Measurements from ENCODE around the gene DNM3.

Gene DNM3

GRCh38 chr1:171931752-171932151 lies 90.5 kb downstream of the DNM3 start:
- DNase-seq, result no peak

- no peak for DNase-seq
Measured at GRCh38 chr1:171934664-171935063, 93.4 kb downstream of the DNM3 start.

- no peak for DNase-seq
Measured at GRCh38 chr1:171935086-171935485, 93.8 kb downstream of the DNM3 start.

DNA sequence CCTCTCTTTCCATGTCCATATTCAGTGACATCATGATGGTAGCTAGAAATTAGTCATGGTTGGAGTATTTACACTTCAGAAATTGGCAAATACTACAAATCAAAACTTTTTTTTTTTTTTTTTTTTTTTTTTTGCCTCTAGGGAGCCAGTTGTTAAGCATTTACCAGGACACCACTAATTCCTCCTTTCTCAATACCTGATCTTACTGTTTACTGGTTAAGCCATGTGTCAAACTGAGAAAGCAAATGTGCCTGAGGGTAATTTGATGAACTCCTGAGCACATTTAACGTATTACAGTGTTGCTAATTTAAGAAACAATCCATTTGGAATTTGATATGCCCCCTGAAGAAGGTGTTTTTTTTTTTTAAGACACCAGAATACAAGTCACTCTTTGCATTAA lies 94.4 kb downstream of the DNM3 start:
- DNase-seq, result no peak

DNA sequence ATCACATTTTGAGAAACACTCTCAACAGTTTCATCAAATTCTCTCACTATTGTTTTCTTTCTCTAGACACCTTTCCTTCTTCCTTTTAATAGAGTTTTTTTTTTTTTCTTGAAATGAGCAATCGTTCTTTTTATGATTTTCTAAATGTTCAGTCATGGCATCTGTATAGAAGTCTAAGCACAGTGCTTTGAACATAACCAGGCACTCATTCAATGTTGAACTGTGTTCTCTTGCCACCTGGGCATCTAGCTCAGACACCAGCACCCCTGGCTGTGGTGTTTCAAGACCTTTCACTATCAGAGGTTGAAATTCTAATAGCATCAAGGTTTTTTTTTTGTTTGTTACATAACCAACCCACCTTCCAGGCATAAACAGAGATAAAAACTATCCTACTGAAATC lies 96.6 kb downstream of the DNM3 start:
- no peak for DNase-seq

DNA sequence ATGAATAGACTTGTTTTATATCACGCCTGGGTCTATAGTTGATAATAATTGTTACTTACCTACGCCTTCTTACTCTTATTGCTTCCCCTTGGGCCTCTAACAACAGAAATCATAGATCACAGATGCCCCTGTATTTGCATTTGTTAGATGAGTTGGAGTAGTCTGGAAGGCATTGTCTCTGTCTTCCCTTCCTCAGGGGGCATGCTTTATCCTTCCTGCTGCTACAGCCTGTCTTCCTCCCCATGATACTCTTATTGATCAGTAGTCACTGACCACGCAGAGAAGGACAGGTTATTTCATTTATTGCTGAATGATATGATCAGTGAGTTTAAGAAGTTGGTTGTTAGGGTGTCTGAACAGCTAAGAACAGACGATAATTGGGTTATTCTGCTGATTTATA lies 98.4 kb downstream of the DNM3 start:
- DNase-seq, result no peak

DNA sequence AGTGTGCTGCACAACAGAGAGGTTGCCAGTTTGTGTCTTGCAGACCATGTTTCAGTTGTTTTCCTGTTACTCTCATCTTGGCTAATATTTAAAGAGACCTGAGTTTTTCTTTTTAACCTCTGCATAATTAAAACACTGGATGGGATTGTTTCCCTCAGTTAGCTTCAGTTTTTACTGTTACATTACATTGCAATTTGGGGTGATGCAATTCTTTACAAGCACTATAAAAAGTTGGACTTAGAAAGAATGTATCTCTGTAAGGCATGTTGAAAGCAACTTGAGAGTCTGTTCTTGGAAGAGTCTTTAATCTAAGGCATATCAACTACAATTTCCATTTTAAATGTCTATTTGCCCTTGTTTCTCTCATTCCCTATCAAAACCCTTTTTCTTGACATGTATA lies 99.1 kb downstream of the DNM3 start:
- DNase-seq, result no peak

- DNase-seq, result no peak
Measured at GRCh38 chr1:171941920-171942319, 100.6 kb downstream of the DNM3 start.

DNA sequence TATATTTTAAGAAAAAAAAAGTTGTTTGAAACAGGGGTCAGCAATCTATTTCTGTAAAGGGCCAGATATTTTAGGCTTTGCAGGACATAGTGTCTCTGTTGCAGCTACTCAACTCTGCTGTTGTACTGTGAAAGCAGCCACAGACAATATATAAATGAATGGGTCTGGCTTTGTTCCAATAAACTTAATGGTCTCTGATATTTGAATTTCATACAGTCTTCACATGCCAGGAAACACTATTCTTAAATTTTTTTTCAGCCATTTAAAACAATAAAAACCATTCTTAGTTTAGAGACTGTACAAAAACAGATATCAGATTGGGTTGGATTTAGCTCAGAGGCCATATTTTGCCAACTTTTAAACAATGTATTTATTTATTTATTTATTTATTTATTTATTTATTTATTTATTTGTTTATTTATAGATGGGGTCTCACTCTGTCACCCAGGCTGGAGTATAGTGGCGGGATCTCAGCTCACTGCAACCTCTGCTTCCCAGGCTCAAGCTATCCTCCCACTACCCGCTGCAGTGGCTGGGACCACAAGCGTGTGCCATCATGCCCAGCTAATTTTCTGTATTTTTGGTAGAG lies 102.8 kb downstream of the DNM3 start:
- DNase-seq, result no peak

DNA sequence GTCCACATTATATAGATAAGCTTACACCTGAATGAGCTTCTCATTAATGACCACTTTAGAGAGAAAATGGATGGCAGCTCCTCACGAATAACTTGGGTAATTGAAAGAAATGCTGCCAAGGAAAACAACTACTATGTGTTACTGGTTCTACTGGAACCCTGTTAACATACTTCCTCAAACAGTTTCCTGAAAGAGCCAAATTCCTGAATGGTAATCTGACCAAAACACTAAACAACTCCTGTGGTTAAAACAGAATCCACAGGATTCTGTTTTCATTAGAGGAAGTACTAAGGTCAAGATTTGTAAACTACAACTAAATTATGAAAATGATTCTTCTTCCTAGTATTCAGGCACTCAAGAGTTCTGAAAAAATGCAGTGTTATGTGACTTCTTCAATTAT lies 107.2 kb downstream of the DNM3 start:
- DNase-seq, result no peak

DNA sequence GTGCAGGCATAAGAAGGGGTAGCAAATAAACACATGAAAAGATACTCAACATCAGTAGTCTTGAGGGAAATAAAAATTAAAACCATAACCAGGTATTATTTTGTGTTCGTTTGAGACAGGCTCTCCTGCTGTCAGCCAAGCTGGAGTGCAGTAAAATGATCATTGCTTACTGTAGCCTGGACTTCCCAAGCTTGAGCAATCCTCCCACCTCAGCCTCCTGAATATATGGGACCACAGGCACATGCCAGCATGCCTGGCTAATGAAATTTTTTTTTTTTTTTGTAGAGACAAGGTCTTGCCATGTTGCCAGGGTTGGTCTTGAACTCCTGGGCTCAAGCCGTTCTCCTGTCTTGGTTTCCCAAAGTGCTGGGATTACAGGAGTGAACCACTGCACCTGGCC lies 108.0 kb downstream of the DNM3 start:
- DNase-seq, result no peak

DNA sequence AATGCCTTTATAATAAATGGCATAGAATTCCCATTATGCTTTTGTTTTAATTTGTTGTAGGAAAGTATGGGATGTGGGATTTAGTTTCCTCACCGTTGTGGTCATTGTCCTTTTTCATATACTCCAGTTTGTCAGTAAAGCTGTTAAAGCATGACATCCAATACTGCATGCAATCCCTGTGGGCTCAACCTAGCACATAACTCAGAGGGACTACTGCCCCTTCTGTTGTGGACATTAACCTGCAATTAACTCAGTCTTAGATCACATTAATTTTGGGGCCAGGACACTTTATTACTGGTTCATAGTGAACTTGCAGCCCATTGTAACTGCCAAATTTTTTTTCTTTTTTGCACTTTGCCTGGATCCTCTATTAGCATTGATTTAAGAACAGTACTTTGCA lies 112.5 kb downstream of the DNM3 start:
- no peak for DNase-seq

DNA sequence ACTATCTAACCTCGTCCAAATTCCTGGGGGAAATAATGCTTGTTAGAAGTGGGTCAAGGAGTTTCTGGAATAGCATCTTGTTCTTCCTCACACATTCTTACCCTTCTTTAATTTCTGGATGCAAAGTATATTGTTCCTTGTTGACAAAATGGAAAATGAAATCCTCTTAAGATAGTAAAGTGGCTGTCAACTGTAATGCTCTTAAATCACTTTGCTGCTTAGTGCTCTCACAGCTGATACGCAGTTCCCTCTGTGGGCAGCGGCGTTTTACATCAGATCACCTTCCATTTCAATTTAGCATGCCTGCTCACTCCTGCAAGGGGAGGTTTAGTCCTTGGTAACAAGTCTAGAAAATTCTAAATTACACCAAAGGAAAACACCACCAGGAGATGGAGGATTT lies 113.1 kb downstream of the DNM3 start:
- no peak for DNase-seq

DNA sequence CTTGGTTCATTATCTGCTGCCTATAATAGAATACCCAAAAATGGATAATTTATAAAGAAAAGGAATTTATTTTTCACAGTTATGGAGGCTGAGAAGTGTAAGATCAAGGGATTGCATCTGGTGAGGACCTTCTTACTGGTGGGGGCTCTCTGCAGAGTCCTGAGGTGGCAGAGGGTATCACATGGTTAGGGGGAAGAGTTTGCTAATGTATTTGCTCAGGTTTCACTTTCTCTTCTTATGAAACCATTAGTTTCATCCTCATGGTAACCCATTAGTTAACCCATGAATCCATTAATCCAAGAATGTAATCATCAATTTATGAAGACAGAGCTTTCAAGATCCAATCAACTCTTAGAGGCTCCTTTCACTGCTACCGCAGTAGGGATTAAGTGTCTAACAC lies 120.6 kb downstream of the DNM3 start:
- no peak for DNase-seq

DNA sequence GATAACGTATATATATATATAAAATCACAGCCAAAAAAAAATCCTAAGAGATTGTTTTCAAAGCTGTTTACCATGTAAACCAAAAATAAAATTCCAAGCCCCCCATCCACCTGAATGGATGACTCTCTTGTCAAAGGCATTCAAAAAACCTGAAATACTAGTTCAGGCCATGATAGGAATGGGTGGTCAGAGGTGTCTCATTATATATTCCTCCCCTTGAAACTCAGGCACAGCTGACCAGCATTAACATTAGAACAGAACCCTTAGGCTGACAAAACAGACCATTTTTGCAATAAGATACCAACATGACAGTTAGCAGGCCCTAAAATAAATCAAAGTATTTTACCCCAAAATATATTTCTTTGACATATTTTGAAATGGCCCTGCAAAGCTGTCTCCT lies 122.5 kb downstream of the DNM3 start:
- no peak for DNase-seq

DNA sequence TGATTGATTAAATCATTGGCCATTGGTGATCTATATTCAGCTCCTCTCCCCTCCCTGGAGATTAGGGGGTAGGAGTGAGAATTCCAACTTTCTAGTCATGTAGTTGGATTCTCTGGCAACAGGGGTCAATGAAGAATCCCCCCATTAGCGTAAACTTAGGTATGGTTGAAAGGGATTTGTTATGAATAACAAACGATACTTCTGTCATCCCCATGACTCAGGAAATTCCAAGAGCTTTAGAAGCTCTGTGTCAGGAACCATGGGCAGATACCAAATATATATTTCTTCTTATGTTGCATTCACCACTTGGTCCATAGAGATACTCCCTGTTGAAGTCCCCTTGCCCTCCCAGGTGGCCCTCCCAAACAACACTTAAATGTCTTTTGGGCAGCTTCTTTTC lies 124.5 kb downstream of the DNM3 start:
- no peak for DNase-seq

DNA sequence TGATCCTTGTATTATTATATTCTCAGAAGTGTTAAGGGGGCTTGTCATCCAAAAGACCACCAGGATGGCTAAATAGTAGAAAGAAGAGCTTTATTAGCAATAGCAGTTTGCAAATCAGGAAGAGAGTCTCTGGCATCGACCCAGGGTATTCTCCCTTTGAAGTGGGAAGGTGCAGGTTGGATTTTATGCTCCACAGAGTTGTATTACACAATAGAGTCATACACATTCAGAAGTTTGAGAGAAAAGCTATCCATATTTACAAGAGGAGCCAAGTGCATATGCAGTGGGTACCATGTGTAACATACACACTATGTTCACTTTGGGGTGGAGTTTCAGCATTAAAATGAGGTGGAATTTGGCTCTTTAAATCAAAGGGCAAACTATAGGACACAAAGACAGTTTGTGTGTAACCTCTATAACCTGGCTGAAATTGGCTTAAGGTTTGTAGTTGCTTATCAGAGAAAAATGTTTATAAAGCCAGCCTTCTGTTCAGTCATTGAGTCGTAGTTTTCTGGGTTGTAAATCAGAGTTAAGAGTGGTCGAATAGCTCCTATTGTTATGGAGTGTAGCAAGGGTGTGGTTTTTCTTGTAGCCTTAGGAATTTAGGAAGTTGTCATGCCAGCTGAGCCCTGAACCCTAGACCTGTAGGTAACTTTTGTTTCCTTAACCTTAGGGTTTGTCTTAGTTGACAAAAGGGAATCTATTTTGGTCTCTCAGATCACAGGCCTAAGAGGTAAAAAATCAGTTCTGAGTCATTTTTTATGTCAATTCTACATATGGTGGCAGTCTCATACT lies 125.3 kb downstream of the DNM3 start:
- DNase-seq, result no peak

DNA sequence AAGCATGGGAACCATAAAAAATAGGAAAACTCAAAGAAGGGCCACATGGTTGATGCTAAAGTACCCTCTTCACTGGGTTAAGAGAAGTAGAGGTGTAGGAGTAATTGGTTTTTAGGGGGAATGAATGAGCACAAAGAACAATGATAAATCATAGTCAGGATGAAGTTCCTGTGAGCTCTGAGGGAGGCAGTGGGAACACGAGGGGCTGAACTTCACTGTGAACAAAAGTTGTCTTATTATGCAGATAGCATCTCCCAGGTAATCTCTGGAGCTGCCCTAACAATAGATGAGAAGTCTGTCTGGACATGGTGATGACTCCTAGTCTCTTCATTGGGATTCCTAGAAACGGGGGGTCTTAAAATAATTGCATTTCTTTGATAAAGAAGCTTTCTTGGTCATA lies 127.9 kb downstream of the DNM3 start:
- no peak for DNase-seq

DNA sequence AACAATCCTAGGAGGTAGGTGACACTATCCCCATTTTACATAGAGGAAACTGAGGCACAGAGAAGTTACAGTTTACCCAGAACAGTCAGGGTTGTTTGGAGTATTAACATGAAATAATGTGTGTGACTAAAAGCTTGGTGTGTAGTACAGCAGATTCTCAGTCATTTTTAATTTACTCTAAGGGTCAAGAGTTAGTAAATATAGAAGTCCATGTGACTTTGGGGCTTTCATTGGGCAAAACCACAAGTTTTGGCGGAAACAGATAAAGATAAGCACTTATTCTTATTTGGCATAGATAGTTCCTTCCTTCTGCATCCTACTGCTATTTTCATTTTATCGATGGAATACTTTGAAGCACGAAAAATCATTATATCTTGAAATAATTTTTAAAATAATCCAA lies 128.5 kb downstream of the DNM3 start:
- no peak for DNase-seq

- no peak for DNase-seq
Measured at GRCh38 chr1:171972846-171973245, 131.5 kb downstream of the DNM3 start.

DNA sequence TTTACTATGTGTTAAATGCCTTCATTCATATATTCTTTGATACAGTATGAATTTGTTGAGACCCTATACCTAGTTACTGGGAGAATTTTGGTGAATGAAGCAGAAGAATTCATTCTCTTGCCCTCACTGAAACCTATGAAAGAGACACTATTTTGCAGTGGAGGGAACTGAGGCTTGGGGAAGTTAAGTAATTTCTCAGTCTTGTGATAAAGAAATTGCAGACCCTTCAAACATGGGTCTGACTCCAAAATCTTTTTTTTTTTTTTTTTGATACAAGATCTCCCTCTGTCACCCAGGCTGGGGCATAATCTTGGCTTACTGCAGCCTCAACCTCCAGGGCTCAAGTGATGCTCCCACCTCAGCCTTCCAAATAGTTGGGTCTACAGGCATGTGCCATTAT lies 132.1 kb downstream of the DNM3 start:
- no peak for DNase-seq

DNA sequence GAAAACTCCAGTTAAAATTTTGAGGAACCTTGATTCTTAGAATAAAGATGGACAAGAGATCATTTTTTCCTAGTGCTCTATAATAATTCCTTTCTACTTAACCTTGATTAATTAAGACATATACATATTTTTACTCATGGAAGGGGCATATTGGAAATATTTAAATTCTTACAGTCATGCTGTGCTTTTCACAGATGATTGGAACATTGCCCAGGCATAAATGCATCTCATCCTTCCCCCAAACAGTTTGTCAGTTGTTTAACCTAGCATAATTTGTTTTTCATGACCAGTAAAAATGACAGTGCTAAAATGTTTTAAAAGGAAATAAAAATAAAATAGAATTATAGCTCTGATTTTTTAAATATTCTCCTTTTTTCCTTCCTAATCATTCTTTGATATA lies 140.0 kb downstream of the DNM3 start:
- no peak for DNase-seq

- DNase-seq, result no peak
Measured at GRCh38 chr1:171983584-171983983, 142.3 kb downstream of the DNM3 start.

DNA sequence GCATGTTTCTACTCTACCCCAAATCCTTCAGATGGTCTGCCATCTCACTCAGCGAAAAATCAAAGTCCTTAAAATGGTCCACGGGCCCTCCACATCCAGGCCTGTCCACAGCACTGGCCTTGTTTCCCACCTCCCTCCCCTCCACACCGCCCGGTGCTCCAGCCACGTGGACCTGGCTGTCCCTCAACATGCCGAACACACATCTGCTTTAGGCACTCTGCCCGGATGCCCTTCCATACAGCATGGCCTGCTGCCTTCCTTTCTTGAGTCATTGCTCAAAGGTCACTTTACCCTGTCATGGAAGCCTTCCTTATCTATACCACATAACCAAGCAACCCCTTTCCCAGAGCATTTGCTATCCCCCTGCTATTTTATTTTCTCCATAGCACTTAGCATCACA lies 143.0 kb downstream of the DNM3 start:
- DNase-seq, result no peak

DNA sequence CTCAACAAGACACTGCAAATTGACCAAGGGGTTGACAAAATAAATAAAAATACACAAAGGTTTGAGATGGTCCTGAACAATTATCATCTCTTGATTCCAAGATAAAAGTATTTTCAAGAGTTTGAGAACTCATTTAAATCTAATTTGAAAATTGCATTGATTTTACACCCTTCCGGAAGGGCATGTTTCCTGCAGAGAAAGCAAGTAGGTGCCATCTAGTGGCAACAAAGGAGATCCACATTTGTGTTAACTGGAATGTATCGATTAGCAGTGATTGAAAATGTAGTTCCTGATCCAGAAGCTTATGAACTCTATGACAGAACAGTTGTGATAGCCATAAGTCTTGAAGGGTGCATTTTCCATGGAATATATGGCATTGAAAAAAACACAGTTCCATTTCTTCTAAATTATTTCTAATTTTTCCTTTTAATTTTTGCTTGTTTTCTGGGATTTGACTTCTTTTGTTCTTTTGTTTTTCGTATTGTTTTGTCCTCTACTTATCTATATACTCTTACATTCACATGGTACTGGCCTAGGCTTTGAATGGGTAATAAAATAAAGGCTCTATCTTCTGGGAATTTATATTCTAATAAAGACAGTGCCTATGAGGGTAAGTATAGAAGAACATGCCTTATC lies 143.7 kb downstream of the DNM3 start:
- DNase-seq, result no peak
